ENCODE data around the gene PTPRG.

Gene PTPRG

GRCh38 chr3:62103531-62103930, 542.2 kb downstream of the PTPRG start:
- no peak overlapping the region for H3K4me3 Mint-ChIP-seq
- no peaks in the 10 kb centered on the region for H3K4me1 Mint-ChIP-seq (ENCODE audit: low read depth)
- no peaks in the 10 kb centered on the region for H3K9me3 Mint-ChIP-seq
- H3K27ac Mint-ChIP-seq: no peak overlapping the region
- no peaks in the 10 kb centered on the region for H3K36me3 Mint-ChIP-seq (ENCODE audit: low read depth)
- H3K27me3 Mint-ChIP-seq: no peaks in the 10 kb centered on the region

GRCh38 chr3:62109534-62109933, 548.2 kb downstream of the PTPRG start:
- Mint-ChIP-seq H3K4me1 (ENCODE audit: low read depth) (no peaks in the 10 kb centered on the region), H3K4me3 (no peak overlapping the region), H3K36me3 (ENCODE audit: low read depth) (no peaks in the 10 kb centered on the region), H3K9me3 (peaks cover 16% of the 10 kb centered on the region), H3K27me3 (peaks cover 3% of the 10 kb centered on the region), H3K27ac (no peak overlapping the region)

DNA sequence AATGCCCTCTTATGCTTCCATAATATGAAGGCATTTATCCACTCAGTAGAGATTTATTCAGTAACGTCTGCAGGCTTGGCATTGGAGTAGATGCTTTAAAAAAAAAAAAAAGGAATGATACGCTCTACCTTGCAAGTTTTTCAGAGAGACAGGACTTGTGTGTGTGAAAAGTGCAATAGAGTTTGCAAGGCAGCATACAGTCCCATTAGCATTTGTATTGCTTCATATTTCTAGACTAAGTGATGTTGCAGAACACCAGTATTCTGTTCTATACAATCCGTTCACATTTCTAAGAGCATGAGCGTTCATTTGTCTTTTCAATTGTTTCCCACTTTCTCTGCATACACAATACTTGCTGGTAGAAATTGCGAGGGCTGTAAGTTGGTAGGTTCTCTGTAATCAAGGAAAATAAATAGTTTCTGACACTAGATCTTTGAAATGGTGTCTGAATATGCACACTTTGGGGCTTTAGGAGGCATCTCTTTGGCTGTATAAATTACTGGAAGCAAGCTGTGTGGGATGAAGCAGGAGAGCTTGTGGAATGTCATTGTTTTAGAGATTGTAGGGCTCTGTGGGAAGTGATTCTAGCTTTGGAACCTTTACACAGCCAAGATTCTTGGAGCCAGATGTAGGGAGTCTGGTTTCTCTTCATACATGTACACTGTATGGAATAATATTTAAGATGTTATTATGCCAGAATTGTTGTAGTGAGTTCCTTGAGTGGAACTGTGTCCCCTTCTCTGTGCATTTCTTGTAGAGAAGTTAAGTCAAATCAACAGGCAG, 549.3 kb downstream of the PTPRG start:
- no peak overlapping the region for H3K27ac Mint-ChIP-seq
- no peaks in the 10 kb centered on the region for H3K4me1 Mint-ChIP-seq (ENCODE audit: low read depth)
- H3K27me3 Mint-ChIP-seq: peaks cover 3% of the 10 kb centered on the region
- H3K4me3 Mint-ChIP-seq: no peak overlapping the region
- H3K9me3 Mint-ChIP-seq: peaks cover 16% of the 10 kb centered on the region
- no peaks in the 10 kb centered on the region for H3K36me3 Mint-ChIP-seq (ENCODE audit: low read depth)

GRCh38 chr3:62113092-62113491, 551.7 kb downstream of the PTPRG start:
- Mint-ChIP-seq H3K4me3 (no peak overlapping the region), H3K9me3 (peaks cover 16% of the 10 kb centered on the region), H3K27me3 (peaks cover 3% of the 10 kb centered on the region), H3K4me1 (ENCODE audit: low read depth) (no peaks in the 10 kb centered on the region), H3K36me3 (ENCODE audit: low read depth) (no peaks in the 10 kb centered on the region), H3K27ac (no peak overlapping the region)

DNA sequence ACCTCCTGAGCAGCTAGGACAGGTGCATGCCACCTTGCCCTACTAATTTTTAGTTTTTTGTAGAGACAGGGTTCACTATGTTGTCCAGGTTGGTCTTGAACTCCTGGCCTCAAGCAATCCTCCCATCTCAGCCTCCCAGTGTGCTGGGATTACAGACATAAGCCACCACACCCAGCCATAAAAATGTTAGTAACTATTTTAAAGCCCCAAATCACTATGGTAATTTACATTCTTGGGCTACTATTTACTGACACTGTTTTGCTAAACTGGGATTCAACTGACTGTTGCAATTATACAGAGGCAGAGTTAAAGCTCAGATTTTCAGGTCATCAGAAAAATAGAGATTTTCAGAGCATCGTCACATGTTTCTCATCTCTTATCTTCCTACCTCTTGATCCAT, 553.4 kb downstream of the PTPRG start:
- Mint-ChIP-seq H3K9me3 (peaks cover 12% of the 10 kb centered on the region), H3K27ac (no peak overlapping the region)

DNA sequence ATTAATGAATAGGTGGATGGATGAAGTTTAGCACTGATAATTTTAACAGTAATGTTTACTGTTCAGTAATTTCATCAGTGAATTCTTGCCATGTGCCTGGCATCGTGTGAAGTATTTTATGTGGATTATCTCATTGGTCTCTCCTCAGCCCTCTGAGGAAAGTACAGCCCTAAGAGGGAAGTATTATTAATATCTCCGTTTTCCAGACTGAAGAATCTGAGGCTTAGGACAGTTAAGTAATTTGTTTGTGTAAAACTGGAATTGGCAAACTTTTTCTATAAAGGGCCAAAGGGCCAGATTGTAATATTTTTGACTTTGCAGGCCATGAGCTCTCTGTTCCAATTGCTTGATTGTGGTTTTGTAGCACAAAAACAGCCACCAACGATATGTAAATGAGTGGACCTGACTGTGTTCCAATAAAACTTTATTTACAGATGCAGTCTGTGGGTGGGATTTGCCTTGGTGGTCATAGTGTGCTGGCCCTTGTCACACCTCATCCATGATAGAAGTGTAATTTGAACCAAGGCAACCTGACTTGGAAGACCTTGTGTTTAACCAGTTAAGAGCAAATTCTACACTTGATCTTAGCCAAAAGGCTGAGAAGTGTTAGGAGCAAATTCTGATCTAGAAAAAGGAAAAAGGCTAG, 556.7 kb downstream of the PTPRG start:
- Mint-ChIP-seq H3K4me1 (ENCODE audit: low read depth) (no peaks in the 10 kb centered on the region), H3K4me3 (no peak overlapping the region), H3K9me3 (peaks cover 4% of the 10 kb centered on the region), H3K27ac (no peak overlapping the region), H3K27me3 (no peaks in the 10 kb centered on the region), H3K36me3 (ENCODE audit: low read depth) (no peaks in the 10 kb centered on the region)

More for the DNA sequence above, 553.4 kb downstream of the PTPRG start:
- no peak overlapping the region for H3K4me3 Mint-ChIP-seq
- H3K4me1 Mint-ChIP-seq (ENCODE audit: low read depth): no peaks in the 10 kb centered on the region
- H3K27me3 Mint-ChIP-seq: peaks cover 3% of the 10 kb centered on the region
- H3K36me3 Mint-ChIP-seq (ENCODE audit: low read depth): no peaks in the 10 kb centered on the region

DNA sequence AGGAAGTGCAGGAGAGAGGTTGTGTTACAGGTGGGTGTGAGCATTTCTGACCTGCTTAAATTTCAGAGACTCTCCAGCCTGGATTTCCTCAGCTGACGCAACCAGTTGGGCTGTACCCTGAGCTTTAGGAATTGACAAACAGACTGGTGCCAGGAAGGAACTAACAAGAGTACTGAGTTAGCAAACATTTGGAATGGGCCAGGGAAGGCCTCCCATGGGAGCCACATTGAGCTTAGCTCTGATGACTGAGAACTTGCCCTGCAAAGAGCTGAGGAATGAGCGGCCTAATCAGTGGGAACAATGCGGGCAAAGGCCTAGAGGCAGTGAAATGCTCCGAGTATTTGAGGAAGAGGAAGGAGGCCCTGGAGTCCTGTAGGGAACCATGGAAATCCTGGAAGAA, 557.8 kb downstream of the PTPRG start:
- Mint-ChIP-seq H3K27me3 (no peaks in the 10 kb centered on the region), H3K36me3 (ENCODE audit: low read depth) (no peaks in the 10 kb centered on the region), H3K9me3 (peaks cover 4% of the 10 kb centered on the region), H3K27ac (no peak overlapping the region), H3K4me3 (no peak overlapping the region), H3K4me1 (ENCODE audit: low read depth) (no peaks in the 10 kb centered on the region)

- H3K36me3 Mint-ChIP-seq (ENCODE audit: low read depth): no peaks in the 10 kb centered on the region
- no peak overlapping the region for H3K27ac Mint-ChIP-seq
- no peaks in the 10 kb centered on the region for H3K4me1 Mint-ChIP-seq (ENCODE audit: low read depth)
- no peak overlapping the region for H3K4me3 Mint-ChIP-seq
- H3K27me3 Mint-ChIP-seq: no peaks in the 10 kb centered on the region
- H3K9me3 Mint-ChIP-seq: peaks cover 4% of the 10 kb centered on the region
Measured at GRCh38 chr3:62122819-62123218, 561.4 kb downstream of the PTPRG start.

GRCh38 chr3:62125380-62125779, 564.0 kb downstream of the PTPRG start:
- Mint-ChIP-seq H3K36me3 (ENCODE audit: low read depth) (no peaks in the 10 kb centered on the region), H3K4me3 (no peak overlapping the region), H3K4me1 (ENCODE audit: low read depth) (no peaks in the 10 kb centered on the region), H3K9me3 (peaks cover 4% of the 10 kb centered on the region), H3K27me3 (no peaks in the 10 kb centered on the region), H3K27ac (no peak overlapping the region)

DNA sequence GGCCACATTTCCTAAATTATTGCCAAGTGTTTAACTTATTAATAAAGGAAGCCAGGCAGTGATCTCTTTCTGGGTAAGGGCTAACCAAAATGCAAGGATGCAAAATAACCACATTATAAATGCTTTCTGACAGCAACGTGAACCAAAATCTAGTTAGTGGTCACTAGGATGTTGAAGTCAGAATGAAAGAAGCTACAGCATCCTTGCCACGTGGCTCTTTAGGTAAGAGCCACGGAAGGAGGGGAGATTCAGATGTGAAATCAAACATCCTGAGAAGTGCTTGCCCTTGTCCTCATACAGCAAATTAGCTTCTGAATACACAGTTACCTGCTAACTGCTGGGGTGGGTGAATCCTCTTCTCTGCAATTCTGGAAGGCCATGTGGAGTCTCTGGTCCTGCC, 565.7 kb downstream of the PTPRG start:
- no peak overlapping the region for H3K27ac Mint-ChIP-seq
- no peaks in the 10 kb centered on the region for H3K36me3 Mint-ChIP-seq (ENCODE audit: low read depth)
- H3K27me3 Mint-ChIP-seq: no peaks in the 10 kb centered on the region
- no peaks in the 10 kb centered on the region for H3K4me1 Mint-ChIP-seq (ENCODE audit: low read depth)
- H3K4me3 Mint-ChIP-seq: no peak overlapping the region
- peaks cover 4% of the 10 kb centered on the region for H3K9me3 Mint-ChIP-seq

GRCh38 chr3:62128051-62128450, 566.7 kb downstream of the PTPRG start:
- Mint-ChIP-seq H3K27ac (no peak overlapping the region), H3K4me1 (ENCODE audit: low read depth) (no peaks in the 10 kb centered on the region), H3K36me3 (ENCODE audit: low read depth) (no peaks in the 10 kb centered on the region), H3K4me3 (no peak overlapping the region), H3K9me3 (peaks cover 4% of the 10 kb centered on the region), H3K27me3 (peaks cover 4% of the 10 kb centered on the region)

- Mint-ChIP-seq H3K27me3 (peaks cover 4% of the 10 kb centered on the region), H3K9me3 (peaks cover 4% of the 10 kb centered on the region), H3K36me3 (ENCODE audit: low read depth) (no peaks in the 10 kb centered on the region), H3K4me3 (no peak overlapping the region), H3K27ac (no peak overlapping the region), H3K4me1 (ENCODE audit: low read depth) (no peaks in the 10 kb centered on the region)
Measured at GRCh38 chr3:62128681-62129080, 567.3 kb downstream of the PTPRG start.

DNA sequence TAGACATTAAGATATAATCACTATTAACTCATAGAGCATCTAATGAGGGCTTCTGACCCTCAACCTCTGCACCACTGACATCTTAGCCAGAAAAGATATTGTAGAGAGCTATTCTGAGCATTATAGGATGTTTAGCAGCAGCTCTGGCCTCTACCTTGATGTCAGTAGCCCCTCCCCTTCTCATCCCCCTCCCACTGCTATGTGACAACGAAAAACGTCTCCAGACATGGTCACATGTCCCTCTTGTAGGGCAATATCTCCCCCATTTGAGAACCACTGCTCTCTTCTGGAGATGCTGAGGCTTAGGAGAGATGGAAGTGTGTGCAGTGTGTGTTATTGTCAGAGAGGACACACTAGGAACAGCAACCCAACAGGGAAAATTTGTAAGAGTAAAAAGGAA, 569.7 kb downstream of the PTPRG start:
- Mint-ChIP-seq H3K36me3 (ENCODE audit: low read depth) (no peaks in the 10 kb centered on the region), H3K27me3 (peaks cover 4% of the 10 kb centered on the region), H3K27ac (no peak overlapping the region), H3K4me3 (no peak overlapping the region), H3K9me3 (peaks cover 4% of the 10 kb centered on the region), H3K4me1 (ENCODE audit: low read depth) (no peaks in the 10 kb centered on the region)

- H3K27me3 Mint-ChIP-seq: peaks cover 4% of the 10 kb centered on the region
- no peaks in the 10 kb centered on the region for H3K36me3 Mint-ChIP-seq (ENCODE audit: low read depth)
- no peak overlapping the region for H3K27ac Mint-ChIP-seq
- no peak overlapping the region for H3K4me3 Mint-ChIP-seq
- no peaks in the 10 kb centered on the region for H3K4me1 Mint-ChIP-seq (ENCODE audit: low read depth)
- peaks cover 4% of the 10 kb centered on the region for H3K9me3 Mint-ChIP-seq
Measured at GRCh38 chr3:62131620-62132019, 570.2 kb downstream of the PTPRG start.

GRCh38 chr3:62132027-62132602, 570.7 kb downstream of the PTPRG start:
- Mint-ChIP-seq H3K9me3 (peaks cover 4% of the 10 kb centered on the region), H3K27ac (no peak overlapping the region), H3K4me1 (ENCODE audit: low read depth) (no peaks in the 10 kb centered on the region), H3K27me3 (peaks cover 4% of the 10 kb centered on the region), H3K36me3 (ENCODE audit: low read depth) (no peaks in the 10 kb centered on the region), H3K4me3 (no peak overlapping the region)
